Measurements from ENCODE around the gene ARID3C. TPM values are rescaled to one million over a fixed set of nuclear protein-coding genes. Genes with fewer than 3 reads are reported as not detected.

ARID3C gene
- total RNA-seq, 1 experiment from 2014 or later = 0.26 TPM

DNA sequence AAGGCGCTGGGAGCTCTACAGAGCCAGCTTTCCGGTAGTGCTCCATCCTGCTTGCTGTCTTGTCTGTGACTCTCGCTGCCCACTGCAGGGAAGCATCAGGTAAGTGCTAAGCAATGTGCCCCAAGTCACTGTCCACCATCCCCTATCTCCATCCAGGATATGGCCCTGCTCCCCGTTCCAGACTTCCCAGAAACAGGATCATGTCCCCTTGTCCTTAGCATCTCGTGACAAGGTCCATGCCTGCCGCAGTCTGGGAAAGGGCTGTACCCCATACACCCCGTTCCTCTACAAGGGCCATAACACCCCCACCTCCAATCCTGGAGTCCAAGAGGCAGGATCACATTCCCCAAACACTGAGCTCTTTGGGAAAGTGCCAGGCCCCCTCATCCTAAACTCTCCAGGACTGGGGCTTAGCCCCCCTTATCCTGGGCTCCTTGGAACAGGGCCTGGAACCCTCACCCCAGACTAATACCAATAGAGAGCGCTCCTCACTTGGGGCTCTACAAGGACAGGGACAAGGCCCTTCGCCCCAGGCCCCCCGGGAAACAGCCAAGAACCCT lies 17.5 kb downstream of the ARID3C start:
- in situ Hi-C loops (cut with HindIII; ENCODE audit: low pct_unique_long_range_greater_than_20kb, low sequenced_read_pairs) = no loop called here
- no peak for DNase-seq (ENCODE audit: low read depth, low spot score)

DNA sequence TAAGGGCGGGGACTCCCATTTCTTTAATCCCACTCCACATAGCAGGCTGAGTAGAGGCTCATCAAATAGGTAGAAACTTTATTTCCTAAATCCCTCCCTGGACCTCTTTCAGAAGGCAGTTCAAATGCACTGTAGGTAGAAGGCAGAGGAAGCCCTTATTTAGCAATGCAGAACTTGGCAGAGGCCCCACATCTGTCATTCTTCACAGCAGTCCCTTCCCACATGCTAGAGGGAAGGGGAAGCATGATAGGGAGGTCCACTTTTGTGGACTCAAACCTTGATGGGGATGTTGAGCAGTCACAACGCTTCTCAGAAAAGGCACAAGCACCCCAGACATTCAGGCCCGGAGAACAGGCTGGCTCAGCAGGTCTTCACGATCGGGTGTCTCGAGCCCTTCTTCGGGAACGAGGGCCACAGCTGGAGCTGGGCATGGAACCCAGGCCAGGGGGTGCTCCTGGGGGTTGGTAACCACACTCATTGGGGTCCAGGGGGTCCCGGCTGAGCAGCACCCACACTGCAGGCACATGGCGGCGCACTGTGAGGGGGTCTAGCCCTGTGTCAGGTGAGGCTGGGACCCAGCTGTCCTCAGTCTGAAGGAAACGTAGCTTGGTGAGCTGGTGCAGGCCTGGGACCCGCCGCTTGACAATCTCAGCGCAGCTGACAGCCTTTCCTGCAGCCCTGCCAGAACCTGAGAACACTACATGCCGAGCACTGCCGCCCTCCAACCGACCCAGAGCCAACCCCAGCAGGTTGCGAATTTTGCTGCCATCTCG lies 18.2 kb downstream of the ARID3C start:
- in situ Hi-C loops (cut with HindIII; ENCODE audit: low pct_unique_long_range_greater_than_20kb, low sequenced_read_pairs) = no loop called here

DNA sequence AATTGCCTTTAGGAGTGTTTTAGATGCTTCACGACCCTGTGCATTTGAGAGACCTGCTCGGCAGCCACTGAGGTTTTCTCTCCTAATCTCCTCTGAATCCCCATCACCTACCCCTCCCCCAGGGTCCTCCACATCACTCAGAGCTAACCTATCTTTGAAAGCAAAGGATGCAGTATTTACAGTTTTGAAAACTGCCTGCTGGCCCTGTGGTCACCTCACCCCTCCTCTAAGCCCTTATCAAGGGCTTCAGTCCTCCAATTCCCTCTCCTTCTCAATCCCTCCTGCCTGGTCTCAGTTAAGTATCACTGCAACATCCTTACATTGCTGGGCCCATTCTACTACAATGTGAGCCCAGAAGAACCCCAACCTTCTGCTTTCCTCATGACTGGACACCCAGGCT lies 21.5 kb downstream of the ARID3C start:
- no peak for DNase-seq (ENCODE audit: low read depth, low spot score)
- in situ Hi-C loops (cut with HindIII; ENCODE audit: low pct_unique_long_range_greater_than_20kb, low sequenced_read_pairs) = no loop called here

More for the DNA sequence above, 18.2 kb downstream of the ARID3C start:
- DNase-seq (ENCODE audit: low read depth, low spot score) = no peak

DNA sequence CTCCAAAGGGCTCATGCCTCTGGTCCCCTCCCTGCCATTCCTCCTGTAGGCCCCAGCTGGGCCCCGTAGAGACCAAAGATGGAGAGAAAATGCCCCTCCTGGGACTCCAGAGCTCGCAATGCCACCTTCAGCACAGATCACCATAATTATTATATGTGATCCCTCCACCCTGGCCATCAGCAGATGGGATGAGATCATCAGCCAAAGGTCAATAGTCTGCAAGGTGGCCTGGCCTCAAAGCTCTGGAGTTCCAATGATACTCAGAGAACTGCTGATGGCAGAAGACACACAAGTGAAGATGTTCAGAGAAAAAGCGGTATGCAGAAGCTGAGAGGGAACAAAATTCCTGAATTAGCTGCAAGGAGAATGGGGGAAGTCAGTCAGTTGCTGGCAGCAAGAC lies 22.0 kb downstream of the ARID3C start:
- no peak for DNase-seq (ENCODE audit: low read depth, low spot score)
- in situ Hi-C loops (cut with HindIII; ENCODE audit: low pct_unique_long_range_greater_than_20kb, low sequenced_read_pairs) = no loop called here

DNA sequence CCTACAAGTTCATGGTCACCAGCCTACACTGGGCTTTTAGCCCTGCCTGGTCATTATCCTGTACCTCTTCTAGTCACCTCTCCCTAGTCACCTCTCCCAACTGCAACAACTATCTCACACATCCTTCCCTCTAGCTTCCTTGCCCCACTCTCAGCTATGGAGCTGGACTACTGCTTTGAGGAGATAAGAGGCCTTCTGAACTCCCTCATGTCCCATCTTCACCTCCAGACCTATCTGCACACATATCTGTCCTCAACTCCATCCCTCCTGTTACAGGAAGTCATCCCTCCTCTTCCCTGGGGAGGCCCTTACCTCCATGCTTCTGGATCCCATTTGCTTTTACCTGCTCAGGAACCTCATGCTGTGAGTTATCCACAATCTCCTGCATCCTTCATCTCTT lies 22.7 kb downstream of the ARID3C start:
- no peak for DNase-seq (ENCODE audit: low read depth, low spot score)
- in situ Hi-C loops (cut with HindIII; ENCODE audit: low pct_unique_long_range_greater_than_20kb, low sequenced_read_pairs) = no loop called here

DNA sequence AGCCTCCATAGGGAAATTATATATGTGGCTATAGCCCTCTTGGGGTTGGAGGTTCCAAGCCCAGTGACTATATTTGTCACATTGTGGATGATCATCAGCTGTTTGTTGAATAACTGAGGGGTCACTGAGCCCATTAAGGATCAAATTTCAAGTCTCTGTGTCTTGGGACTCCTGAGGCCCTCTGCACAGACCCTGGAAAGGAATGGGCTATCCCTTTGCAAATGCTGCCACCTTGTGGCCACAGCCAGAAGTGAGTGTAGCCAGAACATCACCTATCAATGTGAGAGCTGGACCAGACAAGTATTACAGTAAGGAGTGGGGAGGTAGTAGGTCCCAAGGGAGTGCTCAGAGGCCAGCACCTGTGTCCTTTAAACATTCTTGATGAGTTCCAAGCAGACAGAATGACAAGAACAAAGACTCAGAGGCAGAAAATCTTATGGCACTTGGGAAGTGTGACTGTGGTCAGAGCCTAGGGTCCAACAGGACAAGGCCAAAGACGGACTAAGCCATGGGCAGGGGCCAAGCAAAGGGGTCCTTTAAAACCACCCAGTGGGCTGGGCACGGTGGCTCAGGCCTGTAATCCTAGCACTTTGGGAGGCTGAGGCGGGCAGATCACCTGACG lies 25.1 kb downstream of the ARID3C start:
- in situ Hi-C loops (cut with HindIII; ENCODE audit: low pct_unique_long_range_greater_than_20kb, low sequenced_read_pairs) = no loop called here
- peak; percentile 79 for DNase-seq (ENCODE audit: low read depth, low spot score)

DNA sequence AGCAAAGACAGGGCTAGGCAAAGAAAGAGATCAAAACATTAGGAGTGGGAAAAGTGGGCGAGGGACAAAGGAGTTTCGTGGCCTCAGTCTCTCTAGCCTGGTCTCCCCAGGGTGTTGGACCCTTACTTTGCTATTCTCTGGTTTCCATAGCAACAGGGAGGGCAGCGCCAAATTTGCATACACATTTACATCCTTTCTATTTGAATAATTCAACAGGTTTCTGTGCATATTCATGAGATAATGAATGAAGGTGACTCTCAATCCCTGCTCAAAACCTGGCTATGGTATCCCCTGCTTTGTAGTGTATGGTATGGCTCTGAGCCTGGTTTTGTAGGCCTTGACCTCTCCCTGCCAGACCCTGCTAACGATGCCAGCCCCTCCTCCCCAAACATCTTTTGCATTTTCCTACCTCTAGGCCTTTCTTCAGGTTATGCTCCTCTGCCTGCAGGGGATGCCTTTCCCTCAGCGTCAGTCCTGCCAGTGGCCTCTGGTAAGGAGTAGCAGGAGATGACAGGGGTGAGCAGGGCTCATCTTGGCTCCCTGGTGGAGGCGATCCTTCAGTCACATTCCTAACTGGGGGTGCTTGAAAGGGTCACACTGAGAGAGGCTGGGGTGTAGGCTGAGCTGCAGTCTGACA lies 26.8 kb downstream of the ARID3C start:
- in situ Hi-C loops (cut with HindIII; ENCODE audit: low pct_unique_long_range_greater_than_20kb, low sequenced_read_pairs) = no loop called here
- no peak for DNase-seq (ENCODE audit: low read depth, low spot score)

DNA sequence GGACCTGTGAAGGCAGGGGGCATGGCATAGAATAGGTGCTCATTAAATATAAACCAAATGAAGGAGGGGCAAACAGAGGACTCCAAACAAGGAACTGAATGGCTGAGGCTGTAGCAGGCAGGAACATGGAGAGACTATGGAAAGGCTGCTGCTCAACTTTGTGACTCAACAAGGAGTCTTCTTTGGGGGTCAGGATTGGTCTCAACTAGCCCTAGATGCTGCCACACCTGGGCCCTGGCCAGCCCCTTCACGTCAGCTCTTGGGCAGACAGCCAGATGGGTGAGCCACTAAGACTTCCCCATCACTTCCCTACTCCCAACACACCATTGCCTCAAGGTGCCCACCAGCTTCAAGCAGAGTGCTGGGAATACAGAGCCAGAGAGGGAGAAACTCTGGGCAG lies 28.0 kb downstream of the ARID3C start:
- in situ Hi-C loops (cut with HindIII; ENCODE audit: low pct_unique_long_range_greater_than_20kb, low sequenced_read_pairs) = no loop called here
- DNase-seq (ENCODE audit: low read depth, low spot score) = no peak

DNA sequence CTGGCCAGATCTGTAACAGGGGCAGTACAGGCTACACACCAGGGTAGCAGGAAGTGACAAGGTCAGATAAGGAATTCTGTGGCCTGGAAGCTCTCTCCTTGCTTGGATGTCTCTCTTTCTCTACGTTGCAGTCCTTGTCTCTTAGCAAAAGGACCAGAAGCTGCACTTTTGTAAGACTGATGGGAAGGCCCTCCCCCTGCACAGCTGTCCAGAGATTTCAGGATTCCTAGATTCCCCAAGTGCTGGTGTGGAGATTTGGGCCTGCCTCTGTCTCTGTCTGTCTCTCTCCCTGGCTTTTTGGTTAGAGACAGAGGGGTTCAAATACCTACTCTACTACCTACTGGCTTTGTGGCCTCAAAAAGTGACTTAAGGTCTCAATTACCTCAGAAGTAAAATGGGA lies 29.3 kb downstream of the ARID3C start:
- in situ Hi-C loops (cut with HindIII; ENCODE audit: low pct_unique_long_range_greater_than_20kb, low sequenced_read_pairs) = no loop called here
- no peak for DNase-seq (ENCODE audit: low read depth, low spot score)

DNA sequence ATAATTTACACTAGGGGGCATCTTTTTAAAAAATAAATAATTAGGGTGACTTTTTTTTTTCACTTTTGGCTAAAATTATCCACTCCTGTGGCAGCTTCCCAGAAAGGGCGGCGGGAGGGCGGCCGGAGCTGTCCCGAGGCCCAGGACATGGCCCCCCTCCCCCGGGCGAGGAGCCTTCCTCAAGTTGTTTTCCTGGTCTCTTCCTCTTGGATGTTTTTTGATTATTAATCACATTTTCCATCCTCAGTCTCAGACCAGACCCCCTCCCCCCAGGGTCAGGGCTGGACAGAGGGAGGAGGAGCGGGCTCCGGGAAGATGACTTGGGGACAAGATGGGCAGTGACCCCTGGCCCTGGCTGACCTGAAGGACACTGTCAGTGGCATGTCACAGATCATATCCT lies 34.7 kb downstream of the ARID3C start:
- in situ Hi-C loops (cut with HindIII; ENCODE audit: low pct_unique_long_range_greater_than_20kb, low sequenced_read_pairs) = no loop called here
- DNase-seq (ENCODE audit: low read depth, low spot score) = no peak

DNA sequence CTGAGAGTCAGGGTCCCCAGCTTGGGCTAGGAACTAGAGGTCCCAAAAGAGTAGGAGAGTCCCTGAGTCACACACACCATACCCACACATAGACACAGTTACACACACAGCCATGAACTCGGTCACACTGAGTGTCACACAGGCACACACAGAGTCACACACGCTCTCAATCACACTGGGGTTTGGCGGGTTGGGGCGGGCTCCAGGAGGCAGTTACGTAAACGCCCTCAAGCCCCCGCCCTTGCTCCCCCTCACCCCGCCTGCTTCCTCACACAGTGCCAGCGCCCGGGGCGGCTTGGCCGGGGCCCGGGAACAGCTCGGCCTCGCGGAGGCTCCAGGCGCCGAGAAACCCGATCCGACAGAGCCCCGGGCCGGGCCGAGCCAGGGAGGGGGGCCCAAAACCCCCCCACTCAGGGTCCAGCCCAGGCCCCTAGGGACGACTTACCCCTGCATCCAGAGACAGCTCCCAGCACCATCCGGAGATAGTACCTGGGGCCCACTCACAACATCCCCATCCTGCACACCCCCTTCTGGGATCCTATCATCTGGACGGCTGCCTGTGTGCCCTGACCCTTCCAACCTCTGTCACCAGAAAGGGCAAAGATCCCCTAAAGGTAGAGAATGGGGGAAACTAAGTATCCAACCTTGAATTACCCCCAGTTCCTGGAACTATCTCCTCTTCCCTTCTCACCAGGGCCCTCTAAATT lies 35.8 kb downstream of the ARID3C start:
- in situ Hi-C loops (cut with HindIII; ENCODE audit: low pct_unique_long_range_greater_than_20kb, low sequenced_read_pairs) = no loop called here
- no peak for DNase-seq (ENCODE audit: low read depth, low spot score)

DNA sequence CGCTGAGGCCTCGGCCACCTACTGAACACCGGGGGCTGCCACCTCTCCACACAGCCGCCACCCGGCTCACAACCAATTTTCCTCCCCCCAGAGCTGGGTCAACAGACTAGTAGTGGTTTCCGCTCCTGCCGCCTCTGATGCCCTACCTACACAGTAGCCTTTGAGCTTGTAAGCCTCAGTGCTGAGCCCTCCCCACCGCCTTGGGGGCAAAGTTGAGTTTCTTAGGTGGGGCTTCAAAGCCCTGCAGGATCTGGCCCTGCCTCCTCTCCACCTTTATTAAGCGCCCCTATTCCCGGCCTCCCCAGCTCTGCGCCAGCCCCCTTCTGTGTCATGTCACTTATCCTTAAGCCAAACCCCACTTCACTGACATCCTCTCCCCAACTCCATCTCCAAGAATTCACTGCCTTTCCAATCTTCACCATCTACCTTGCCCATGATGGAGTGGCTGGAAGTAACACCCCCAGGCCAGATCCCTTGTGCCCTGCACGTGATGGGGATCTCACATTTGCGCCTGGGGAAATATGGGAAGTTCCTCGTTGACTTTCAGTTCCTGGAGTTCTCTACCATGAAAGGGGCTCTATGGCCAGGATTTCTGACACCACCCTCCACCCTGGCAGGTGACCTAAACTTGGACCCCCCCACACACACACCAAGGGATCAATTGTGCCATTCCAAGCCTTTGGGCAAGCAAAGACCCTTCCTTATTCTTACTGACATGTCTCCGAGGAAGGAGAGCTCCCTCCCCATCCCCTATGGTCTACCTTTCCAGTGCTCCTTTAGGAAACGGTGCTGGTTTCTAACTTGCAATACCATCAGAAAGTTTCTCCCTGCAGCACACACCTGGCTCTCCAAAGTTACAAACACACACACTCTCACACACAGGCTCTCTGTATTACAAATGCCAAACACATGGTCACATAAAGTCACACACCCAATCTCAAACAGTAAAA lies 36.7 kb downstream of the ARID3C start:
- no peak for DNase-seq (ENCODE audit: low read depth, low spot score)
- in situ Hi-C loops (cut with HindIII; ENCODE audit: low pct_unique_long_range_greater_than_20kb, low sequenced_read_pairs) = no loop called here

DNA sequence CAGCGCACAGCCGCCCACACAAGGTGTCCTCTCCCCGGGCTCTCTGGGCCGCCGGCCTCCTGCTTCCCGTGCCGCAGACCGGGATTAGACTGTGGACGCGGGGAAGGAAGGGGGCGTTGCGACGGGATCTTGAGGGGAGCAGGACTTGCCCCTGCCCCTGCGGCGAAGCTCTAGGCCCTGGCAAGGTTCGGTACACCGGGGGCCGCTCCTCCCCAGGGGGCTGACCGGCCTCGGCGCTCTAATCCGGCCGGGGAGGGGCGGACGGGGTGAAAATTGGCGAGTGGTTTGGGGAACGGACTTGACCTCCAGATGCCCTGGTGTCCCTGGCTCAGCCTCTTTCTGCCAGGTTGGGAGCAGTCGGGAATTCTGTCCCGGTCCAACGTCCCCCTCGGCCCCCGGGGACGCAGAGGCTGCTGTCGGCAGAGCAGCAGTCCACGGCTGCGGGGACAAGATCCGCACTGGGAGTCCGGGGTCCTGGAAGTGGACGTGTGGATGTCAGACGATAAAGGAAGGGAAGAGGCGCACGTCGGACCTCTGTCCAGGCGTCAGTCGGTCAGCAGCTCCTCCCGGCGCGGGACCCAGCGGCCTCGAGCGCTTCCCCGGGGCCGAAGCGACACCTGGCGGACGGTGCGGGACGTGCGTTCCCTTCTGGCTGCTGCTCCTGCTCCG lies 37.5 kb downstream of the ARID3C start:
- DNase-seq (ENCODE audit: low read depth, low spot score) = peak; percentile 68
- in situ Hi-C loops (cut with HindIII; ENCODE audit: low pct_unique_long_range_greater_than_20kb, low sequenced_read_pairs) = no loop called here

DNA sequence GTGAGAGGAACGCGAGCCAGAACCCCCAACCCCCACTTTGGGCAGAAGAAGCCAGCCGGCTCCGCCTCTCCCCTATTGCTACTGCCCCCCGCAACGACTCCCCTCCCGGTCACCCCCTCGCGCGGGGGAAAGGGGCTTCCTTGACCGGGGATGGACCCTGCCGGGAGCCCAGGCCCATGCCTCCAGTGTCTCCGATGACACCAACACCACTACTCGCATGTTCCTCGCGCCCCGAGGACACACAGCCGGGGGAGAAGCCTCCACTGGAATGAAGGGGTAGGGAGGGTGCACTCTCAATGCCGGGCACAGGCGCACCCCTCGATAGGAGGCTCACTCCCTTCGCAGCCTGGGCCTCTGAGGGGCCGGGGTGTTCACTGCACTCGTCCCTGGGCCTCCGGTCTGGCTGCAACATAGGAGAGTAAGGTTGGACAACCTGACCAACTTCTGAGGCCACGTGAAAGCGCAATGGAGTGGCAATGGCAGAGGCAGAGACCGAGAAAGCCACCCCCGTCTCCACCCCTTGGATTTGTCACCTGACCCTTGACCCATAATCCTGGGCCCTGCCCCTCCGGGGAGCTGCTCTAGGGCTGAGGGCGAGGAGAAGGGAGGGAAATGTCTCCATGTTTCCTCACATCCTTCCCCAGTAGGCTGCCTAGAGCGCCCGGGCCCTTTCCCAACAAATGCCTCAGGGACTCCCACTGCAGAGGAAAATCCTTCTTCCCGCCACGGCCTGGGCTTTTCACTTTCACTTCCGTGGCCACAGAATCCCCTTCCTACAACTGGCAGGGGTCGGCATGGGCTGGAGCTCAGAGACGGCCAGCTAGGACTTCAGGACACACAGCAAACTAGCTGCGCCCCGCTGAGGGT lies 38.3 kb downstream of the ARID3C start:
- no peak for DNase-seq (ENCODE audit: low read depth, low spot score)
- in situ Hi-C loops (cut with HindIII; ENCODE audit: low pct_unique_long_range_greater_than_20kb, low sequenced_read_pairs) = no loop called here

DNA sequence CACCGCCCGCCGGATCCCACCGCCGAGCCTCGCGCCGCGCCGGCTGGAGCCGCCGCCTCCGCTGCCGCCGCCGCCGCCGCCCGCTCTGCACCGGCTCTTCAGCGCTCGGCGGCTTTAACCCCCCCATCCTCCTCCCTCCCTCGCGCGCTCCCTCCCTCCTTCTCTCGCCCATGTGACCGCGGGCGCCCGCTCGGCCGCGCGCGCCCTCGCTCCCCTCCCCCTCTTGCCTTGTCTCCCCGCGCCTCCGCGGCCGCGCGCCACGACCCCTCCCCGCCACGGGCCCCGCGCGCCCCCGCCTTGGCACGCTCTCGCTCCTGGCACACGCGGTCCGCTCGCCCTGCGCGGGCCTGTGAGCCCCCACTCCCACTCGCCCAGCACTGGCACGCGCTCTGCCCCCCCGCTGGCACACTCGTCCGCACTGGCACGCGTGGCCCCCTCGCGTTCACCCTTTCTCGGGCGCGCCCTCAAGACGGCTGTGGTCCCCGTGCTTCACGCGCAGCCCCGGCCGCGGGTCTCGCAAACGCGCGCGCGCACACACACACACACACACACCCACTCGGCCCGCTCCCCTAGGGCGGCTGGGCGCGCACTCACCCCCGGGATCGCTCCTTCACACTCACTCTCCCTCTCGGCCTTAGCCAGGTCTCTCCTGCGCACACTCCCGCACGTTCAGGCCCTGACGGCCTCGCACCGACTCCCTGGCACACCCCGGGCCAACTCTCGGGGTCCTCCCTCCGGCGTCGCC lies 39.1 kb downstream of the ARID3C start, which contains the start of gene CNTFR:
Gene CNTFR (minus strand): TSS at position 89 of the 745 bp plus-strand sequence. CDS start 20,743 bp downstream, outside the sequence.
- peak; percentile 13 for DNase-seq (ENCODE audit: low read depth, low spot score)
- in situ Hi-C loops (cut with HindIII; ENCODE audit: low pct_unique_long_range_greater_than_20kb, low sequenced_read_pairs) = no loop called here

Data from SK-MEL-5 (cell line).